ENCODE measurements around the gene CTAG1A.
"Not testable (repeated sequence)": the region's sequence is repeated elsewhere in the genome, so short reads cannot be mapped to it uniquely, and the experiment has no call there.

CTAG1A gene

GRCh38 chrX:154602226-154602625 lies 17.3 kb downstream of the CTAG1A start:
- TF ChIP-seq CTCF (IDR thresholded peaks at IDR 0.05), result no peak

- TF ChIP-seq CTCF (IDR thresholded peaks at IDR 0.05), result no peak
Observed at GRCh38 chrX:154602766-154603437, 18.0 kb downstream of the CTAG1A start.

- no peak for TF ChIP-seq CTCF (IDR thresholded peaks at IDR 0.05)
Observed at GRCh38 chrX:154603438-154604430, 18.8 kb downstream of the CTAG1A start.

DNA sequence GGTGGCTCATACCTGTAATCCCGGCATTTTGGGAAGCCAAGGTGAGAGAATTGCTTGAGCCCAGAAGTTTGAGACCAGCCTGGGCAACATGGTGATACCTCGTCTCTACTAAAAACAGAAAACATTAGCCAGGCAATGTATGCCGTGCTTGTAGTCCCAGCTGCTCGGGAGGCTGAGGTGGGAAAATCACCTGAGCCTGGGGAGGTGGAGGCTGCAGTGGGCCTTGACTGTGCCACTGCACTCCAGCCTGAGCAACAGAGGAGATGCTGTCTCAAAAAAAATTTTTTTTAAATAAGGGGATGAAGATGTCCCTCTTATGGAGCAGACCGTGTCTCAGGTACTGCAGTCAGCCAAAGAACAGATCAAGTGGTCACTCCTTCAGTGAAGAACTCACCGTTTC lies 20.6 kb downstream of the CTAG1A start:
- no peak for TF ChIP-seq CTCF (IDR thresholded peaks at IDR 0.05)

DNA sequence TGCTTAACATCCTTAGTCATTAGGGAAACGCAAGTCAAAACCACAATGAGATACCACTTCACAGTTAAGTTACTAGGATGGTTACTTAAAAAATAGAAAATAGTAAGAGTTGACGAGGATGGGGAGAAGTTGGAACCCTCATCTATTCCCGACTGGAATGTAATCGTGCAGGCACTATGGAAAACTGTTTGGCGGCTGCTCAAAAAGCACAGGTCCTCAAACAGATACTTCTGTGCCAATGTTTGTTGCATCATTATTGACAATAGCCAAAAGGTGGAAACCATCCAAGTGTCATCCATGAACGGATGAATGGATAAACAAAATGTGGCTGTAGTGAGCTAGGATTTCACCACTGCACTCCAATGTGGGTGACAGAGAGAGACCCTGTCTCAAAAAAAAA lies 22.4 kb downstream of the CTAG1A start:
- TF ChIP-seq CTCF (IDR thresholded peaks at IDR 0.05), result no peak

DNA sequence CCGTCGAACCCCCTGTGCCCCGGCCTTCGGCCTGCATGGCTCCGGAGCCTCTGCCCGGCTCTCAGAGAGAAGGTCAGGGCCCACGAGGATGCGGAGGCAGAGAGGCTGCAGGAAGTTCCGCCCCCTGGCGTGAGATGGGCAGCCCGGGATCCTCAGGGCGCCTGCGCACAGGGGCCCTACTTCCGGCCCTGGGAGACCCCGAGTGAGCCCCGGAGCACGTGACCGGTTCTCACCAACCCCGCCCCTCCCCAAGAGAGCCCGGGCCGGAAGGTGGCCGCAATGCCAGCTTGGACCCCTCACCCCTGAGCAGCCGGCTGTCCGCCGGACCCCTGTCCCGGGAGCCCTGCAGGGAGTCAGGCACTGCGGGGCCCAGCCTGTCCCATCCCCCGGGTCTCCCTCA lies 34.2 kb downstream of the CTAG1A start, which contains the start of gene CTAG1B:
TSS of gene CTAG1B (minus strand) at position 101 of the 400 bp plus-strand sequence. CDS start at position 37, 64 bp downstream.
- not testable (repeated sequence) for TF ChIP-seq CTCF (IDR thresholded peaks at IDR 0.05)
